HCT116 (cell line): Measurements from ENCODE around the gene LY6G6C. TPM values are rescaled to one million over a fixed set of nuclear protein-coding genes. Genes with fewer than 3 reads are reported as not detected.

ENCODE experiments used
- ATAC-seq: fragments of 200-7000 bp; cut with Tn5 transposase; 2 replicates; pipeline ENCODE4 v1.9.1; 2020; ENCODE audit warnings: mild to moderate bottlenecking, moderate library complexity
- BruUV-seq: library from RNA; stranded (reverse); fragments of 400-500 nt; replicated peaks from 2 replicates; lab custom pipeline; 2021; lab: Mats Ljungman, UMichigan
- CTCF ChIA-PET: fragments of 300-600 bp; sonication (Branson Sonifier 250); formaldehyde crosslinking; loops from one replicate; lab custom pipeline; 2021; ENCODE audit warnings: antibody characterized with exemption; lab: Charles Lee
- POLR2A ChIA-PET: fragments of 300-600, 350-600 bp; sonication (Branson Sonifier 250); formaldehyde crosslinking; loops from one replicate; lab custom pipeline; 2021; ENCODE audit warnings: antibody characterized with exemption; lab: Charles Lee
- RAD21 ChIA-PET, 2 experiments: fragments of 300-600 bp; sonication (Branson Sonifier 250); formaldehyde crosslinking; loops; one replicate each; lab custom pipeline; 2023; ENCODE audit warnings: low total read pairs in 2 of 2; ENCODE audit not compliant: uncharacterized antibody in 2 of 2, unreplicated experiment in 2 of 2, low non-redundant PET in 1 of 2; lab: Charles Lee
- DNase-seq: peaks from one replicate; pipeline ENCODE4 v3.0.0-alpha.2; 2010; ENCODE audit warnings: low read depth, low spot score
- H2AFZ ChIP-seq: fragments of 200-600 bp; shearing (Covaris generic), sonication (generic); 2 replicates; pipeline ENCODE4 v1.6.1; 2017; ENCODE audit warnings: low read depth, mixed run types, mixed read lengths, antibody characterized with exemption, low read length; ENCODE audit not compliant: poor library complexity, severe bottlenecking
- H3K27ac ChIP-seq: 2 replicates; pipeline ENCODE4 v1.5.1; 2012; ENCODE audit warnings: low read depth, low read length
- H3K27me3 ChIP-seq: fragments of 200-600 bp; sonication (generic); 2 replicates; pipeline ENCODE4 v1.6.1; 2016; ENCODE audit warnings: mixed run types, low read length, mixed read lengths; ENCODE audit not compliant: insufficient read depth
- H3K36me3 ChIP-seq, 2 experiments: fragments of 200-500 bp in 1 of 2; fragments of 200-600 bp in 1 of 2; sonication (Bioruptor generic) in 1 of 2; sonication (generic) in 1 of 2; 2 replicates each; pipeline versions ENCODE4 v1.5.1 to v1.6.1; 2014 to 2016; ENCODE audit warnings: low read length in 2 of 2, inconsistent platforms in 1 of 2, mixed read lengths in 1 of 2, mixed run types in 1 of 2; ENCODE audit not compliant: insufficient read depth in 2 of 2, control insufficient read depth in 1 of 2
- H3K4me1 ChIP-seq, 2 experiments: fragments of 200-600 bp in 1 of 2; sonication (generic) in 1 of 2; 2 replicates each; pipeline versions ENCODE4 v1.5.1 to v1.6.1; 2012 to 2017; ENCODE audit warnings: low read length in 2 of 2, inconsistent platforms in 1 of 2, mild to moderate bottlenecking in 1 of 2, mixed read lengths in 1 of 2, mixed run types in 1 of 2, moderate library complexity in 1 of 2; ENCODE audit not compliant: insufficient read depth in 2 of 2, control insufficient read depth in 1 of 2
- H3K4me2 ChIP-seq: fragments of 200-600 bp; sonication (generic); 2 replicates; pipeline ENCODE4 v1.6.1; 2017; ENCODE audit warnings: mixed run types, low read length, mixed read lengths
- H3K4me3 ChIP-seq, 2 experiments: fragments of 200-600 bp in 1 of 2; sonication (generic) in 1 of 2; replicated peaks in 1 of 2; 2 replicates each; pipeline ENCODE4 v1.5.1; 2011 to 2016; ENCODE audit warnings: low read length in 2 of 2, control low read depth in 1 of 2, low read depth in 1 of 2, mild to moderate bottlenecking in 1 of 2, mixed read lengths in 1 of 2, mixed run types in 1 of 2
- H3K79me2 ChIP-seq: fragments of 200-600 bp; sonication (generic); 2 replicates; pipeline ENCODE4 v1.6.1; 2017; ENCODE audit warnings: mild to moderate bottlenecking, mixed run types, low read length, moderate library complexity, mixed read lengths; ENCODE audit not compliant: insufficient read depth
- H3K9ac ChIP-seq: fragments of 200-600 bp; sonication (generic); 2 replicates; pipeline ENCODE4 v1.6.1; 2016; ENCODE audit warnings: low read length, mixed read lengths
- H3K9me2 ChIP-seq: fragments of 200-600 bp; sonication (generic), shearing (Covaris generic); 2 replicates; pipeline ENCODE4 v1.6.1; 2017; ENCODE audit warnings: mixed run types, mild to moderate bottlenecking, moderate library complexity; ENCODE audit not compliant: insufficient read depth
- H3K9me3 ChIP-seq, 2 experiments: fragments of 200-500 bp in 1 of 2; fragments of 200-600 bp in 1 of 2; sonication (Bioruptor generic) in 1 of 2; sonication (generic) in 1 of 2; 2 replicates each; pipeline ENCODE4 v1.6.1; 2014 to 2017; ENCODE audit warnings: low read length in 2 of 2, mixed read lengths in 2 of 2, inconsistent platforms in 1 of 2, low read depth in 1 of 2, mild to moderate bottlenecking in 1 of 2, mixed run types in 1 of 2, moderate library complexity in 1 of 2; ENCODE audit not compliant: control insufficient read depth in 1 of 2, insufficient read depth in 1 of 2
- H4K20me1 ChIP-seq: fragments of 200-600 bp; sonication (generic), shearing (Covaris generic); 2 replicates; pipeline ENCODE4 v1.6.1; 2017; ENCODE audit warnings: mixed run types, mild to moderate bottlenecking, moderate library complexity; ENCODE audit not compliant: insufficient read depth
- EGR1 ChIP-seq: IDR thresholded peaks from 2 replicates; pipeline ENCODE4 v1.6.1; 2012; ENCODE audit warnings: low read depth
- EZH2 ChIP-seq: fragments of 200-600 bp; sonication (generic); IDR thresholded peaks from 2 replicates; pipeline ENCODE4 v1.6.1; 2017; ENCODE audit warnings: antibody characterized with exemption, mixed run types
- EZH2phosphoT487 ChIP-seq: fragments of 200-600 bp; IDR thresholded peaks from 2 replicates; pipeline ENCODE4 v1.6.1; 2018; ENCODE audit warnings: antibody characterized with exemption, borderline replicate concordance
- JUND ChIP-seq: IDR thresholded peaks from 2 replicates; pipeline ENCODE4 v1.6.1; 2012
- POLR2A ChIP-seq: IDR thresholded peaks from 2 replicates; pipeline ENCODE4 v1.7.0; 2011; ENCODE audit warnings: borderline replicate concordance; ENCODE audit not compliant: insufficient read depth, insufficient read length; ENCODE audit errors: extremely low read depth
- POLR2AphosphoS5 ChIP-seq: IDR thresholded peaks from 2 replicates; pipeline ENCODE4 v1.6.1; 2011; ENCODE audit warnings: mild to moderate bottlenecking, low read depth, low read length, moderate library complexity
- RAD21 ChIP-seq: IDR thresholded peaks from 2 replicates; pipeline ENCODE4 v1.6.1; 2012; ENCODE audit warnings: low read depth, mild to moderate bottlenecking
- SIN3A ChIP-seq: IDR thresholded peaks from 2 replicates; pipeline ENCODE4 v1.6.1; 2012; ENCODE audit warnings: low read depth
- SP1 ChIP-seq: IDR thresholded peaks from 2 replicates; pipeline ENCODE4 v1.6.1; 2012; ENCODE audit warnings: low read depth
- YY1 ChIP-seq: IDR thresholded peaks from 2 replicates; pipeline ENCODE4 v1.6.1; 2011; ENCODE audit warnings: low read length, low read depth, moderate library complexity, mild to moderate bottlenecking; ENCODE audit not compliant: insufficient replicate concordance; ENCODE audit errors: extremely low read depth
- ZNF274 ChIP-seq: fragments of 200-500 bp; sonication (Bioruptor generic); IDR thresholded peaks from 2 replicates; pipeline ENCODE4 v1.6.1; 2014; ENCODE audit warnings: mild to moderate bottlenecking, low read depth, low read length, inconsistent platforms
- intact Hi-C: fragments of 100-400 bp; cut with micrococcal nuclease; formaldehyde crosslinking; loops from 2 replicates; pipeline ENCODE4 v1.10.0; 2022
- total RNA-seq: library from RNA; stranded (reverse); gene quantifications from one replicate; pipeline ENCODE4 v1.2.1, GENCODE V29; 2021; ENCODE audit not compliant: unreplicated experiment
- TF ChIP-seq, protein P1 (sequence below): IDR thresholded peaks from 2 replicates; pipeline ENCODE4 v1.6.1; 2012
- TF ChIP-seq, protein P2 (sequence below): IDR thresholded peaks from 2 replicates; pipeline ENCODE4 v1.6.1; 2012

The LY6G6C gene
- total RNA-seq, 1 experiment from 2014 or later = 0.54 TPM

GRCh38 chr6:31687860-31688693 is 33.5 kb downstream of the LY6G6C start:
- ChIA-PET RAD21 (no interaction called here), POLR2A (no interaction called here), CTCF (no interaction called here)
- Histone ChIP-seq H2AFZ (no peak overlapping the region), H3K9me3 (no peaks in the 10 kb centered on the region), H3K9me2 (no peaks in the 10 kb centered on the region), H3K79me2 (no peaks in the 10 kb centered on the region), H3K4me2 (no peak overlapping the region), H3K27ac (no peak overlapping the region), H4K20me1 (no peaks in the 10 kb centered on the region), H3K36me3 (peaks cover 8 to 25% of the 10 kb centered on the region in 2 experiments; a peak in 2 of 4 replicates), H3K9ac (no peak overlapping the region), H3K27me3 (no peaks in the 10 kb centered on the region), H3K4me1 (peaks cover 11 to 16% of the 10 kb centered on the region in 2 experiments), H3K4me3 (no peak overlapping the region)
- no TSS peak for BruUV-seq
- TF ChIP-seq ZNF274 (no peak), RAD21 (no peak), SIN3A (no peak)
- ATAC-seq = no peak
- DNase-seq = no peak
- intact Hi-C loops = no loop called here

- H3K27me3 ChIP-seq = no peaks in the 10 kb centered on the region
- H2AFZ ChIP-seq = no peak overlapping the region
- DNase-seq (no peak), ATAC-seq (no peak)
- no peaks in the 10 kb centered on the region for H3K79me2 ChIP-seq
- no peak overlapping the region for H3K4me2 ChIP-seq
- intact Hi-C loops = no loop called here
- no peaks in the 10 kb centered on the region for H4K20me1 ChIP-seq
- ChIA-PET CTCF (no interaction called here), POLR2A (no interaction called here), RAD21 (no interaction called here)
- no peak overlapping the region for H3K4me3 ChIP-seq
- TF ChIP-seq EGR1 (no peak), ZNF274 (no peak), SP1 (no peak), POLR2A (no peak), POLR2AphosphoS5 (no peak), JUND (no peak), RAD21 (no peak), YY1 (no peak), EZH2 (no peak), EZH2phosphoT487 (no peak)
- TF ChIP-seq, protein P1, sequence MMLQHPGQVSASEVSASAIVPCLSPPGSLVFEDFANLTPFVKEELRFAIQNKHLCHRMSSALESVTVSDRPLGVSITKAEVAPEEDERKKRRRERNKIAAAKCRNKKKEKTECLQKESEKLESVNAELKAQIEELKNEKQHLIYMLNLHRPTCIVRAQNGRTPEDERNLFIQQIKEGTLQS = no peak
- TF ChIP-seq, protein P2, sequence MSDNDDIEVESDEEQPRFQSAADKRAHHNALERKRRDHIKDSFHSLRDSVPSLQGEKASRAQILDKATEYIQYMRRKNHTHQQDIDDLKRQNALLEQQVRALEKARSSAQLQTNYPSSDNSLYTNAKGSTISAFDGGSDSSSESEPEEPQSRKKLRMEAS = no peak
- no peaks in the 10 kb centered on the region for H3K9me3 ChIP-seq
- no peak overlapping the region for H3K9ac ChIP-seq
- H3K27ac ChIP-seq = no peak overlapping the region
- BruUV-seq = no TSS peak
- H3K4me1 ChIP-seq = peaks cover 11 to 16% of the 10 kb centered on the region in 2 experiments
- H3K36me3 ChIP-seq = peaks cover 7 to 25% of the 10 kb centered on the region in 2 experiments; a peak in 2 of 4 replicates
- H3K9me2 ChIP-seq = no peaks in the 10 kb centered on the region
Measured at GRCh38 chr6:31687321-31687720, 34.2 kb downstream of the LY6G6C start.
